Gastroesophageal sphincter (tissue), 3 donors: ENCODE results near the gene TAF1.
"Not testable (repeated sequence)": the region's sequence is repeated elsewhere in the genome, so short reads cannot be mapped to it uniquely, and the experiment has no call there.

Experiments used
- EP300 ChIP-seq: sonication (generic); formaldehyde crosslinking; IDR thresholded peaks from one replicate; pipeline ENCODE4 v1.6.1; 2017; ENCODE audit warnings: antibody characterized with exemption, mild to moderate bottlenecking
- POLR2AphosphoS5 ChIP-seq: sonication (generic); formaldehyde crosslinking; IDR thresholded peaks from one replicate; pipeline ENCODE4 v1.6.1; 2017; ENCODE audit warnings: antibody characterized with exemption
- TF ChIP-seq, protein P1 (sequence below), 4 experiments: fragments of 200-600 bp in 2 of 4; fragments of 450-650 bp in 2 of 4; sonication (generic) in 1 of 4; IDR thresholded peaks; one replicate each; pipeline ENCODE4 v1.5.1; 2017 to 2019; ENCODE audit warnings: antibody characterized with exemption in 4 of 4, mild to moderate bottlenecking in 2 of 4, moderate library complexity in 2 of 4

DNA sequence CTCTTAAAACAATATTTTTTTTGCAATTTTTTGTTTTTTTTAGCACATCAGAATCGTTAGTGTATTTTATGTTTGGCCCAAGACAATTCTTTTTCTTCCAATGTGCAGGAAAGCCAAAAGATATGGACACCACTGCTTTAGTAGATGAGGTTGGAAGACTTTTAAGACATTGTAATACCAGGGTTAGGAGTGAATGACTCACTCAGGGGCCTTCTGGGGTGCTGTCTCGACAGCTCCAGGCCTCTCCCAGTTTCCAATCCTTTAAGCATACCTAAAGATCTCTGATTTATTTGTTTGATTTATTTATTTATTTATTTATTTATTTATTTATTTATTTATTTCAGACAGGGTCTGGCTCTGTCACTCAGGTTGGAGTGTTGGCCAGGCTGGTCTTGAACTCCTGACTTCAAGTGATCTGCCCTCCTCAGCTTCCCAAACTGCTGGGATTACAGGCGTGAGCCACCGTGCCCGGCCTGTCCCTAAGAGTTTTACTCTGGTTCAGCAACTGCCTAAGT, 16.9 kb upstream of the TAF1 start:
- not testable (repeated sequence) for TF ChIP-seq POLR2AphosphoS5, EP300
- TF ChIP-seq, protein P1, sequence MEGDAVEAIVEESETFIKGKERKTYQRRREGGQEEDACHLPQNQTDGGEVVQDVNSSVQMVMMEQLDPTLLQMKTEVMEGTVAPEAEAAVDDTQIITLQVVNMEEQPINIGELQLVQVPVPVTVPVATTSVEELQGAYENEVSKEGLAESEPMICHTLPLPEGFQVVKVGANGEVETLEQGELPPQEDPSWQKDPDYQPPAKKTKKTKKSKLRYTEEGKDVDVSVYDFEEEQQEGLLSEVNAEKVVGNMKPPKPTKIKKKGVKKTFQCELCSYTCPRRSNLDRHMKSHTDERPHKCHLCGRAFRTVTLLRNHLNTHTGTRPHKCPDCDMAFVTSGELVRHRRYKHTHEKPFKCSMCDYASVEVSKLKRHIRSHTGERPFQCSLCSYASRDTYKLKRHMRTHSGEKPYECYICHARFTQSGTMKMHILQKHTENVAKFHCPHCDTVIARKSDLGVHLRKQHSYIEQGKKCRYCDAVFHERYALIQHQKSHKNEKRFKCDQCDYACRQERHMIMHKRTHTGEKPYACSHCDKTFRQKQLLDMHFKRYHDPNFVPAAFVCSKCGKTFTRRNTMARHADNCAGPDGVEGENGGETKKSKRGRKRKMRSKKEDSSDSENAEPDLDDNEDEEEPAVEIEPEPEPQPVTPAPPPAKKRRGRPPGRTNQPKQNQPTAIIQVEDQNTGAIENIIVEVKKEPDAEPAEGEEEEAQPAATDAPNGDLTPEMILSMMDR (IDR thresholded peaks at IDR 0.05): not testable (repeated sequence)
